ENCODE measurements around the gene ANO6.

DNA sequence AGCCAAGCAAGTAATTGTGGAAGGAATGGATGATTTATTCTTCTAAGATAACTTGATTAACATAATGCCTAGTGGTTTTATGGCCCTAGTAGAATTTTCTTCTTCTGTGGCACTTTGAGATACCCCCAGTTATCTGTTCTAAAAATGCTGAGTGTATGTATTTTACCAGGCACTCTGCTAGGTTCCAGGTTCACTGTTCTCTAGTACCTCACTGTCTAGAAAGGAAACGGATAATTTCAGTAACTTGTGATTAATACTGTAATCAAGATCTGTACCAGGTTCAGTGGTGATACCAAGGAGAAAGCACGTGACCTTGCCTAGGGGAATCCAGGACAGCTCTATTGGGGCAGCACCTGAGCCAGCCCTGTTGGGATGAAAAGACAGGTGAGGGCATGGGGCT is 8.0 kb downstream of the ANO6 start:
- TF ChIP-seq POLR2A (IDR thresholded peaks at IDR 0.05) = no peak
- TF ChIP-seq, protein P1, sequence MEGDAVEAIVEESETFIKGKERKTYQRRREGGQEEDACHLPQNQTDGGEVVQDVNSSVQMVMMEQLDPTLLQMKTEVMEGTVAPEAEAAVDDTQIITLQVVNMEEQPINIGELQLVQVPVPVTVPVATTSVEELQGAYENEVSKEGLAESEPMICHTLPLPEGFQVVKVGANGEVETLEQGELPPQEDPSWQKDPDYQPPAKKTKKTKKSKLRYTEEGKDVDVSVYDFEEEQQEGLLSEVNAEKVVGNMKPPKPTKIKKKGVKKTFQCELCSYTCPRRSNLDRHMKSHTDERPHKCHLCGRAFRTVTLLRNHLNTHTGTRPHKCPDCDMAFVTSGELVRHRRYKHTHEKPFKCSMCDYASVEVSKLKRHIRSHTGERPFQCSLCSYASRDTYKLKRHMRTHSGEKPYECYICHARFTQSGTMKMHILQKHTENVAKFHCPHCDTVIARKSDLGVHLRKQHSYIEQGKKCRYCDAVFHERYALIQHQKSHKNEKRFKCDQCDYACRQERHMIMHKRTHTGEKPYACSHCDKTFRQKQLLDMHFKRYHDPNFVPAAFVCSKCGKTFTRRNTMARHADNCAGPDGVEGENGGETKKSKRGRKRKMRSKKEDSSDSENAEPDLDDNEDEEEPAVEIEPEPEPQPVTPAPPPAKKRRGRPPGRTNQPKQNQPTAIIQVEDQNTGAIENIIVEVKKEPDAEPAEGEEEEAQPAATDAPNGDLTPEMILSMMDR (IDR thresholded peaks at IDR 0.05) = no peak
- no peak for TF ChIP-seq POLR2AphosphoS5 (IDR thresholded peaks at IDR 0.05)

Data from breast epithelium (tissue), 3 donors.